Measurements from ENCODE around the gene FEM1C.

DNA sequence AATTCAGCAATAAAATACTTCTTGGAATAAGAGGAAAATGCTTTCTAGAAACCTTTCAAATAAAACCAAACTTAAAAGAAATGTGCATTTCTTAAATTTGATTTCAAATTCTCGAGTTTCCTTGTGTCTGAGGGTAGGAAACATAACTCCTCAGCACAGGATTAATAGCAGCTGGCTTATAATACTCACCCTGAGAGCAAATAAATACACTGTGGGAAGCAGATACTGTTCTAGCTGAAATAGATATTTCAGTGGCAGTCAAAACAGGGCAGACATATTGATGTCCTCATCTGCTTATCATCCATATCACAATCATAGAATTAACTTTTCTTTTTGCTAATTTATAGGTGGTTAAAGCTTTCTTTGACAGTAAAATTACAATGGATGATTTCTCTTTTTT lies 24.1 kb upstream of the FEM1C start:
- TF ChIP-seq, protein P1, sequence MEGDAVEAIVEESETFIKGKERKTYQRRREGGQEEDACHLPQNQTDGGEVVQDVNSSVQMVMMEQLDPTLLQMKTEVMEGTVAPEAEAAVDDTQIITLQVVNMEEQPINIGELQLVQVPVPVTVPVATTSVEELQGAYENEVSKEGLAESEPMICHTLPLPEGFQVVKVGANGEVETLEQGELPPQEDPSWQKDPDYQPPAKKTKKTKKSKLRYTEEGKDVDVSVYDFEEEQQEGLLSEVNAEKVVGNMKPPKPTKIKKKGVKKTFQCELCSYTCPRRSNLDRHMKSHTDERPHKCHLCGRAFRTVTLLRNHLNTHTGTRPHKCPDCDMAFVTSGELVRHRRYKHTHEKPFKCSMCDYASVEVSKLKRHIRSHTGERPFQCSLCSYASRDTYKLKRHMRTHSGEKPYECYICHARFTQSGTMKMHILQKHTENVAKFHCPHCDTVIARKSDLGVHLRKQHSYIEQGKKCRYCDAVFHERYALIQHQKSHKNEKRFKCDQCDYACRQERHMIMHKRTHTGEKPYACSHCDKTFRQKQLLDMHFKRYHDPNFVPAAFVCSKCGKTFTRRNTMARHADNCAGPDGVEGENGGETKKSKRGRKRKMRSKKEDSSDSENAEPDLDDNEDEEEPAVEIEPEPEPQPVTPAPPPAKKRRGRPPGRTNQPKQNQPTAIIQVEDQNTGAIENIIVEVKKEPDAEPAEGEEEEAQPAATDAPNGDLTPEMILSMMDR (IDR thresholded peaks at IDR 0.05) = no peak
- TF ChIP-seq POLR2A (IDR thresholded peaks at IDR 0.05) = no peak
